Endothelial cell of umbilical vein (primary cell): ENCODE measurements around the gene GPRIN2. TPM values are rescaled to one million over a fixed set of nuclear protein-coding genes. Genes with fewer than 3 reads are reported as not detected.

ENCODE experiments used
- BruUV-seq: library from RNA; stranded (reverse); fragments of 400-500 nt; replicated peaks from 2 replicates; lab custom pipeline; 2021; lab: Mats Ljungman, UMichigan
- CTCF ChIA-PET: fragments of 300-600, 350-600 bp; sonication (Branson Sonifier 250); formaldehyde crosslinking; loops from one replicate; lab custom pipeline; 2021; ENCODE audit warnings: antibody characterized with exemption, inconsistent platforms; lab: Charles Lee
- POLR2A ChIA-PET: fragments of 300-600, 350-600 bp; sonication (Branson Sonifier 250); formaldehyde crosslinking; loops from one replicate; lab custom pipeline; 2021; ENCODE audit warnings: antibody characterized with exemption, inconsistent platforms; lab: Charles Lee
- DNase-seq: peaks from one replicate; pipeline ENCODE4 v3.0.0-alpha.2; 2011; ENCODE audit warnings: low read depth, low spot score
- FAIRE-seq: peaks from 2 replicates; lab custom pipeline; 2011; peaks lifted over from hg19 to GRCh38; lab: Jason Lieb, UNC
- H2AFZ ChIP-seq: 2 replicates; pipeline ENCODE4 v1.6.0; 2012; ENCODE audit warnings: low read depth, low read length, control low read depth, inconsistent platforms
- H3K27ac ChIP-seq: 2 replicates; pipeline ENCODE4 v1.5.1; 2011; ENCODE audit warnings: low read depth, mild to moderate bottlenecking, control low read depth, low read length, moderate library complexity; ENCODE audit not compliant: insufficient read depth
- H3K27me3 ChIP-seq, 2 experiments: 2 replicates each; pipeline versions ENCODE4 v1.6.0 to v1.6.1; 2011; ENCODE audit warnings: low read length in 2 of 2, mixed read lengths in 1 of 2; ENCODE audit not compliant: control insufficient read depth in 2 of 2, insufficient read depth in 2 of 2
- H3K36me3 ChIP-seq, 2 experiments: 2 replicates in 1 of 2; 3 replicates in 1 of 2; pipeline ENCODE4 v1.5.1; 2011; ENCODE audit warnings: low read length in 2 of 2, mild to moderate bottlenecking in 1 of 2, moderate library complexity in 1 of 2; ENCODE audit not compliant: control insufficient read depth in 2 of 2, insufficient read depth in 2 of 2; ENCODE audit errors: extremely low read depth in 1 of 2
- H3K4me1 ChIP-seq: 3 replicates; pipeline ENCODE4 v1.5.1; 2011; ENCODE audit warnings: mild to moderate bottlenecking, low read length; ENCODE audit not compliant: control insufficient read depth, insufficient read depth; ENCODE audit errors: extremely low read depth
- H3K4me2 ChIP-seq: 2 replicates; pipeline ENCODE4 v1.6.1; 2011; ENCODE audit warnings: low read length, control low read depth, mixed read lengths; ENCODE audit not compliant: insufficient read depth
- H3K4me3 ChIP-seq, 3 experiments: fragments of 200-600 bp in 1 of 3; sonication (generic), shearing (Covaris generic) in 1 of 3; replicated peaks in 1 of 3; 2 replicates each; pipeline ENCODE4 v1.5.1; 2011 to 2016; ENCODE audit warnings: control low read depth in 3 of 3, low read length in 3 of 3, mild to moderate bottlenecking in 2 of 3, inconsistent platforms in 1 of 3, low read depth in 1 of 3, moderate library complexity in 1 of 3; ENCODE audit not compliant: insufficient read depth in 1 of 3
- H3K79me2 ChIP-seq: 2 replicates; pipeline ENCODE4 v1.6.0; 2012; ENCODE audit warnings: low read length, inconsistent platforms; ENCODE audit not compliant: control insufficient read depth, insufficient read depth
- H3K9ac ChIP-seq: replicated peaks from 2 replicates; pipeline ENCODE3; 2011; ENCODE audit warnings: low read length, control low read depth; ENCODE audit not compliant: insufficient read depth; ENCODE audit errors: extremely low read depth
- H3K9me1 ChIP-seq: replicated peaks from 3 replicates; pipeline ENCODE4 v1.6.0; 2011; ENCODE audit warnings: mild to moderate bottlenecking, low read length; ENCODE audit not compliant: control insufficient read depth, insufficient read depth; ENCODE audit errors: extremely low read depth
- H3K9me3 ChIP-seq: replicated peaks from 2 replicates; pipeline ENCODE4 v1.5.1; 2012; ENCODE audit warnings: low read length, inconsistent platforms; ENCODE audit not compliant: control insufficient read depth, insufficient read depth
- H4K20me1 ChIP-seq: replicated peaks from 2 replicates; pipeline ENCODE3; 2011; ENCODE audit warnings: mild to moderate bottlenecking, low read length; ENCODE audit not compliant: control insufficient read depth, insufficient read depth; ENCODE audit errors: extremely low read depth
- EZH2 ChIP-seq: IDR thresholded peaks from 2 replicates; pipeline ENCODE4 v1.6.1; 2012; ENCODE audit warnings: borderline replicate concordance, low read depth, mild to moderate bottlenecking, moderate library complexity, low read length, inconsistent platforms; ENCODE audit not compliant: severe bottlenecking
- FOS ChIP-seq: IDR thresholded peaks from 2 replicates; pipeline ENCODE4 v1.6.1; 2011; ENCODE audit warnings: mild to moderate bottlenecking, low read length, moderate library complexity, borderline replicate concordance; ENCODE audit not compliant: insufficient read depth
- GATA2 ChIP-seq: IDR thresholded peaks from 2 replicates; pipeline ENCODE4 v1.7.0; 2011; ENCODE audit warnings: low read depth, mild to moderate bottlenecking, moderate library complexity, mixed read lengths, low read length; ENCODE audit not compliant: insufficient read length, insufficient read depth
- JUN ChIP-seq: IDR thresholded peaks from 2 replicates; pipeline ENCODE4 v1.6.1; 2011; ENCODE audit warnings: borderline replicate concordance, low read depth; ENCODE audit not compliant: insufficient read length, insufficient read depth
- MYC ChIP-seq: IDR thresholded peaks from one replicate; pipeline ENCODE4 v1.6.1; 2011; ENCODE audit warnings: mild to moderate bottlenecking, low read depth, low read length
- POLR2A ChIP-seq: IDR thresholded peaks from 2 replicates; pipeline ENCODE4 v1.6.1; 2012; ENCODE audit warnings: low read depth, mild to moderate bottlenecking, control low read depth, low read length
- POLR2AphosphoS5 ChIP-seq: IDR thresholded peaks from 2 replicates; pipeline ENCODE4 v1.6.1; 2012; ENCODE audit warnings: low read depth, mild to moderate bottlenecking, control low read depth, low read length, moderate library complexity; ENCODE audit not compliant: insufficient read depth
- dilution Hi-C: fragments of 300-500 bp; cut with MboI; formaldehyde crosslinking; loops from one replicate; pipeline ENCODE4 v1.15.0; 2019; ENCODE audit warnings: low sequenced_read_pairs; ENCODE audit not compliant: extremely low pct_ligation_motif_present
- intact Hi-C: fragments of 100-400 bp; cut with micrococcal nuclease; formaldehyde crosslinking; loops from one replicate; pipeline ENCODE4 v1.10.0; 2022
- polyA plus RNA-seq, 4 experiments: library from polyadenylated mRNA; depleted of rRNA in 3 of 4; stranded (reverse) in 3 of 4; unstranded in 1 of 4; fragments of >200 nt; gene quantifications; 2 replicates each; pipeline versions ENCODE4 v1.2.1 to v1.2.3, GENCODE V29; 2011 to 2012; ENCODE audit warnings: missing spikeins in 1 of 4
- total RNA-seq: library from RNA; stranded (reverse); gene quantifications from 2 replicates; pipeline ENCODE4 v1.2.3, GENCODE V29; 2021
- TF ChIP-seq, protein P1 (sequence below), 2 donors: IDR thresholded peaks; 1 replicate in 1 of 2; 2 replicates in 1 of 2; pipeline ENCODE4 v1.5.1; 2011; ENCODE audit warnings: low read length in 2 of 2, mild to moderate bottlenecking in 2 of 2, moderate library complexity in 2 of 2, control low read depth in 1 of 2, inconsistent platforms in 1 of 2, low read depth in 1 of 2; ENCODE audit not compliant: insufficient read depth in 1 of 2; ENCODE audit errors: extremely low read depth in 1 of 2
- TF ChIP-seq, protein P2 (sequence below): IDR thresholded peaks from 2 replicates; pipeline ENCODE4 v1.6.1; 2011; ENCODE audit not compliant: insufficient read depth, insufficient read length

GPRIN2 gene
- total and polyA plus RNA-seq, 2 donors (not counting 3 experiments of a cell fraction or from before 2014, with no cell fraction given) = not detected

DNA sequence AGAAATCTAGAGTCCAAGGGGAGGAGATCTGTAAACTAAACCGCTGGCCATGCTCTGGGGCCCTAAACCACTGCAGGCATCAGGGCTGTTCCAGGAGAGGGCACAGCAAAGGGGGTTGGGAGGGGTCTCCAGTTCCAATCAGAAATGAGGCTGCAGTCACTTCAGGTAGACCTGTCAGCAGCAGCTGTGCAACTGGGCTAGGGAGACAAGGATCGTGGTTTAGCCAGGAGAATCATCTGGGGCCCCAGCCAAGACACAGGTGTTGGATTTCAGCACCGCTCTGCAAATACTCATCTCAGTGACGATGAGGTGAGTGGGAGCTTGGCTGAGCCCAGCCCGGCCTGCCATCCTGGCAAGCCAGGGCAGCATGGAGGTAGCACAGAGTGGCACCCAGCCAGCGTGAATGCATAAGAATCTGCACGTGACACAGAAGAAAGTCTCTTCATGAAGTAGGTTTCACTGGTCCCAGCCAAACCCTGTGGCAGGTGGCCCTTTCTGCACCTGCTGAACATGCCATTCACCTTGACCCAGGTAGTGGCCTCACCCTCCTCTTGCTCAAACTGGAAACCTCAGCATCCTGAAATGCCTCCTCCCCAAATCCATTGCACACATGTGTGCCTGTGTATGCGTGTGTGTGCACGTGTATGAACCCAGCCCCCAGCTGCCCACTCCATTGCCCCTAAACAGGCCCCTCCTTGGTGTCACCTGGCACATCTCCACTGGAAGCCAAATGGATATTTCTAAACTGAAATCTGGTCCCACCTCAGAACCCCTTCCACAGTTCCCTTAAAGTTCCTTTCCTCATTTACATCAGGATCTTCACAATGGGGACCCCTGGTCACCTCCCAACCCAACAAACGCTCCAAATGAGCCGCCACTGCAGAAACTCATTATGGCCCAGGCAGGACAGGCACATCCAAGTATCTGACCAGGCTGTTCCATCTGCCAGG lies 9.6 kb downstream of the GPRIN2 start:
- Histone ChIP-seq H2AFZ (no peak overlapping the region), H3K36me3 (no peaks in the 10 kb centered on the region), H4K20me1 (no peaks in the 10 kb centered on the region), H3K4me2 (no peak overlapping the region), H3K4me3 (no peak overlapping the region), H3K79me2 (no peaks in the 10 kb centered on the region), H3K9me1 (no peaks in the 10 kb centered on the region), H3K9ac (no peak overlapping the region), H3K4me1 (no peaks in the 10 kb centered on the region), H3K27ac (no peak overlapping the region), H3K27me3 (no peaks in the 10 kb centered on the region), H3K9me3 (no peaks in the 10 kb centered on the region)
- no TSS peak for BruUV-seq
- POLR2A ChIA-PET = no interaction called here
- dilution Hi-C loops (no loop called here), intact Hi-C loops (loop anchor here (1.0 kb wide), 1 partner anchor 11 kb away; no protein-coding TSS in a partner anchor)
- CTCF ChIA-PET = no interaction called here
- DNase-seq = no peak
- FAIRE-seq = no peak
- TF ChIP-seq POLR2AphosphoS5 (no peak), POLR2A (no peak), GATA2 (no peak), FOS (no peak), JUN (no peak), MYC (no peak), EZH2 (no peak)
- TF ChIP-seq, protein P1, sequence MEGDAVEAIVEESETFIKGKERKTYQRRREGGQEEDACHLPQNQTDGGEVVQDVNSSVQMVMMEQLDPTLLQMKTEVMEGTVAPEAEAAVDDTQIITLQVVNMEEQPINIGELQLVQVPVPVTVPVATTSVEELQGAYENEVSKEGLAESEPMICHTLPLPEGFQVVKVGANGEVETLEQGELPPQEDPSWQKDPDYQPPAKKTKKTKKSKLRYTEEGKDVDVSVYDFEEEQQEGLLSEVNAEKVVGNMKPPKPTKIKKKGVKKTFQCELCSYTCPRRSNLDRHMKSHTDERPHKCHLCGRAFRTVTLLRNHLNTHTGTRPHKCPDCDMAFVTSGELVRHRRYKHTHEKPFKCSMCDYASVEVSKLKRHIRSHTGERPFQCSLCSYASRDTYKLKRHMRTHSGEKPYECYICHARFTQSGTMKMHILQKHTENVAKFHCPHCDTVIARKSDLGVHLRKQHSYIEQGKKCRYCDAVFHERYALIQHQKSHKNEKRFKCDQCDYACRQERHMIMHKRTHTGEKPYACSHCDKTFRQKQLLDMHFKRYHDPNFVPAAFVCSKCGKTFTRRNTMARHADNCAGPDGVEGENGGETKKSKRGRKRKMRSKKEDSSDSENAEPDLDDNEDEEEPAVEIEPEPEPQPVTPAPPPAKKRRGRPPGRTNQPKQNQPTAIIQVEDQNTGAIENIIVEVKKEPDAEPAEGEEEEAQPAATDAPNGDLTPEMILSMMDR (IDR thresholded peaks at IDR 0.05; ENCODE audit: extremely low read depth in 1 of 2, insufficient read depth in 1 of 2, low read depth in 1 of 2, low read length in 2 of 2) = no peak
- TF ChIP-seq, protein P2, sequence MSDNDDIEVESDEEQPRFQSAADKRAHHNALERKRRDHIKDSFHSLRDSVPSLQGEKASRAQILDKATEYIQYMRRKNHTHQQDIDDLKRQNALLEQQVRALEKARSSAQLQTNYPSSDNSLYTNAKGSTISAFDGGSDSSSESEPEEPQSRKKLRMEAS = no peak
